HG02973 (cell line): Measurements from ENCODE around the gene SLAMF9.

Source experiments
- ATAC-seq: cut with Tn5 transposase; IDR thresholded peaks from one replicate; pipeline ENCODE4 v1.9.1; 2021; ENCODE audit warnings: moderate library complexity; ENCODE audit not compliant: unreplicated experiment

The SLAMF9 gene

DNA sequence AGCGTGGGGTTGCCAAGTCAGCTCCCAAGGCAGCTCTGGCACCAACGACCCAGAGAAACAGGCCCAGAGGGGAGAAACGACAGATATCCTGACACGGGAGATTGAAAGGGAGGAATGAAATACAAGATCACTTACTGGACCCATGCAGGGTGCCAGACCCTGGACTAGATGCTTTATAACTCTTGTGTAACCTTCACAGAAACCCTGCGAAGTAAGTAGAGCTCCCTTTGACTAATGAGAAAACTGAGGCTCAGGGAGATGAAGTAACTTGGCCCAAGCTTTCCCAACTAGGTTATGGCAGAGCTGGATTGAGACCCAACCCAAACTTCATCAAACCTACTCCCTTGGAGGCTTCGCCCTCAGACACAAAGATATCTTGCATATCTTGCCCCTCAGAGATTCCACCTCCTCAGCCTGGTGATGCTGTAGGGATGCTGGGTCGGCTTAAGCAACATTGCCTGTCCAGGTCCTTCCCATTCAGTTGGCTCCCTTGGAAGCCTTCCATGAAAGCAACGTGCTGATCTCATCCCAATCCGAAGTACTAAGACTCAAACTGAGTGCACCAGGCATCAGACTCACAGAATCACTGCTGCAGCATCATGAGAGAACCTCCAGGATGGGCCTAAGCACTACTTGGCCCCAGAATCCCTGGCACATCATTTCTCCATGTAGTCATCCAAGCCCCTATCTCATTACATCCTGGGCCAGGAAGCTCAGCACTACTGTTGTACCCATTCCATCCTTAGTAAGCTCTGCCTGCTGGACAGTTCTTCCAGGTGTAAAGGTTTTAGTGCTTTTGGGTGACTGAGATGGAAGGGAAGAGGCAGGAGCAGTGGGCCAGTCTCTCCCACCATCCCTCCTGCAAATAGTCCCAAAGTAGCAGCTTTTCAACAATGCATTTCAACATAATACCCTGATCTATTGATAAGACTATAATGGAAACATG is 7.5 kb downstream of the SLAMF9 start:
- no peak for ATAC-seq

DNA sequence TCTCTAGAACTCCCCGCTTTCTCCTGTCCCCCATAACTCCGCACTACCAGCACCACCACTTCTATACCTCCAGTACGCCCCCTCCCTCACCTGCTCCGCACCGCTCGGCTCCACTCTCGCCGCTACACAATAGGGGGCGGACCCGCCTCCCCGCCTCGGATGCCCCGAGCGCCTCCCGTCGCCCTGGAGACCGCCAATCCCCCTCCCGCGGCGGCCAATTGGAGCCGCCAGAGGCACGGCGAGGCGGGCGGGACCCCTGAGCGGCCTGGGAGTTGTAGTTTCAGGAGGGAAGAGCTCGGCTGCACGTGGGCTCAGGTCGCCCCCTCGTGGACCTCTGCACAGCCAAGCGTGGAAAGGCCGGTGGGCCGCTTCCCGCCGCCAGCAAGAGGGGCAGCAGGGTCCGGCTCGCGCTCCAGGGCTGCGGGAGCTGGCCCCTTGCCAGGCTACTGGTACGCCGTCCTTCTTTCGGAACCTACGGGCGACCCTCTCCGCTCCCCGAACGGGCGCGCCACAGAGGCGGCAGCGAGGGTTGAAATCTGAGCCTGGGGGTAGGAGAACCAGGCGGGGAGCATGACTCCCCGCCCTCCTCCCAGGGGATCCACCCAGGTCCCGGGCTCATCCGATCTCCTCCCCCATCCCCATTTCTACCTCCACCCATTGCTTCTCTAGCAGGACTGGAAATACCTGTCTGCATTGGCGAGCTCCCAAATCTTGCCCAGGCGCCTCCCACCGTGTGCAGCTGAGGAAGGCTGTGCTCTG is 8.4 kb downstream of the SLAMF9 start, which contains the start of gene IGSF9:
TSS of gene IGSF9 (minus strand) at position 131 of the 759 bp plus-strand sequence. CDS start 2,159 bp downstream, outside the sequence.
- no peak for ATAC-seq

DNA sequence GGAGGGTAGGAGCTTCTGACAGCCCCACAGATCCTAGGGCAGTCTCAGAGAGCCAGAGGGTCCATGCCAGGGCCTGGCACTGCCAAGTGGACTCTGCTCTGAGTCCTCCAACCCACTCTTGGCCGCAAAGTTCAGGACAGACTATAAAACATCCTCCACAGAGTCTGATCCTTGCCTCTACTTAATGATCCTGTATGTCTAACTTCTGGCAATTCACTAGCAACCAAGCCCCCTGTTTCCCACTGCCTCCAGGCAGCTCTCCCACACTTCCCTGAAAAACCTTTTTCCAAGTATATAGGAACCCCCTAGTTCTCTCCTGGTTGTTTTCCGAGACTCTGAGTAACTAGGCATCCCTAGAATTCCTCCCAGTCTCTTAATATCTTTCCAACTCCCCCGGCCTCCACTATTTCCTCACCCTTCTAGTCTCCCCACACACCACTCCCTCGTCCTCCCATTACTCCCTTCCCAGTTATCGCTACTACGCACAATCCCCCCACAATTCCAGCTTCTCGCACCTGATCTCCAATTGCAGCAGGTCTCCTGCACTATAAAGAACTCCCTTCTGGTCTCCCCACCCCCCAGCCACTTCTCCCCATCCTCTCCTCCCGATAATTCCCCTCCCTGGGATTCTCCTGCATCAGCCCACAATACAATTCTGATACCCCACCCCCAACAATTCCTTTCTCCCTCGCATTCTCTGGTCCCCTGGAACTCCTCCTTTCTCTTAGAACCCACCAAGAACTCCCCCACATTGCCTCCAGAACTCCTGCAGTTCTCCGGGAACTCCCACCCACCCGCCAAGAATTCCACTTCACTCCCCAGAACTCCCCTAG is 9.2 kb downstream of the SLAMF9 start:
- no peak for ATAC-seq

DNA sequence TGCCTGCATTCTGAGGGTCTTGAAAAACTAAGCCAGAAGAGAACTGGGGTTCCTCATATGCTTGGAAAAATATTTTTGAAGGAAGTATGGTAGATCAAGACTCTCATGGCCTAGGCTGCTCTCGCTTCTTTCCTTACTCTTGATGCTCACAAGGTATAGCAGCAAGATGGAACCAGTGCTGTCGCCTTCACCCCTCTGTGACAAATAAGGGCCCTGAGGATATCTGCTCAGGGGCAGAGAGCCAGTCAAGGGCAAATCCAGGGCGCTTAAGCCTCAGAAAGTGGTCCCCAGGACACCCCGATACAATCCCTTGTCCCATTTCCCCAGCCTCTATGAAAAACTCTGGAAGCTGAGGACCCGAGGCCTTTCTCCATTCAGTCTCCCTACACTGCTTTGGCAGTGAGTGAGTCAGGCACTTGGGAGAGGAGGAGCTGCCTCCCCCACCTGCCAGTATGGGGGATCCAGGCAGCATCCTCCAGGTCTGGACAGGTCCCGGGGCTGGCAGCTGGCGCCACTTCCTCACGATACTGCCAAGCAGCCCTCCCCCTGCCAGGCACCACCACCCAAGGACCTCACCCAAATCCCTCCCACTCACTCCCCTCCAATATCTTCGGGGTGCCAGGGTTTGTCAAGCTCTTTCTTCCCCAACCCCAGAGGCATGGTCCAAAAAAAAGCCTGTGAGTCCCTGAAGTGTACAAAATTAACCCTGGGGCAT is 10.0 kb downstream of the SLAMF9 start:
- no peak for ATAC-seq

DNA sequence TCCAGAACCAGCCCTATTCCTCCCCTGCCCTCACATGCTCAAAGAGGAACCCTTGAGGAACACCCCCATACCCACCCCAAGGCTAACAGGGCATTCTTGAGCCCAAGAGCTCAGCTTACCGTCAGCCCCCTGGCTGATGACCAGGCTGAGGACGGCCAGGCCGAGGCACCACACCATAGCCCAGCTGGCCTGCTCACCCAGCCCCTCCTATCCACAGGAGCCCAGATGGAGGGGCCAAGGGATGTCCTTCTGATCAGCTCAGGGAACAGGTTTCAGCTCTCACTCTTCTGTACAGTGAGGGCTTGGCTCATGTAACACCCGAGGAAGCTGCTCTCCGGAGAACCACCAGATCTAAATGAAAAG is 10.8 kb downstream of the SLAMF9 start:
- no peak for ATAC-seq

DNA sequence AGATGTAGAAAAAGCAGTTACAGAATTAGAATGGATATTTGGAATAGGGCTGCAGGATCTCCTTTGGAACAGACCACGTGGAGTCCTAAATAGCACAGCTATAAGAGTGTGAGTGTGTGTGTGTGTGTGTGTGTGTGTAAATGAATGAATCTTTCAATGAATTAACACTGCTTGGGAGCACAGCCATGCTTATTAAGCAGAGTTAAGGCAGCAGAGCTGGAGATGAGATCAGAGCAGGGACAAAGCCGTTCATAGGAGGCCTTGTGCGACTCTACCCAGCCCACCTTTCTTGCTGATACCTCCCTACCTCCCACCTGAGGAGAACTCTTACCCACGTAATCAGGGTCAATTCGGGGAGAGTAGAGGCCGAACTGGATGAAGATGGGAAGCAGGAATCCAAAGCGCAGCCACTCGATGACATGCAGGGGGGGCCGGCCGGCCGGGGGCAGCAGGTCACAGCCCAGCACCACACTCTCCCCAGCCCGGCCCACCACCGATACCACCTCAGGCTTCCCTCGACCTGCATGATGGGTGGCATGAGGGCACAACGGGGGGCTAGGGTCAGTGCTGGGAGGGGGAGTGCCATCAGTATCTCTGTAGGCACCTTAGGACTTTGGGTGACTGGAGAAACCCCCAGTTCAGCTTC is 11.3 kb downstream of the SLAMF9 start:
- no peak for ATAC-seq

DNA sequence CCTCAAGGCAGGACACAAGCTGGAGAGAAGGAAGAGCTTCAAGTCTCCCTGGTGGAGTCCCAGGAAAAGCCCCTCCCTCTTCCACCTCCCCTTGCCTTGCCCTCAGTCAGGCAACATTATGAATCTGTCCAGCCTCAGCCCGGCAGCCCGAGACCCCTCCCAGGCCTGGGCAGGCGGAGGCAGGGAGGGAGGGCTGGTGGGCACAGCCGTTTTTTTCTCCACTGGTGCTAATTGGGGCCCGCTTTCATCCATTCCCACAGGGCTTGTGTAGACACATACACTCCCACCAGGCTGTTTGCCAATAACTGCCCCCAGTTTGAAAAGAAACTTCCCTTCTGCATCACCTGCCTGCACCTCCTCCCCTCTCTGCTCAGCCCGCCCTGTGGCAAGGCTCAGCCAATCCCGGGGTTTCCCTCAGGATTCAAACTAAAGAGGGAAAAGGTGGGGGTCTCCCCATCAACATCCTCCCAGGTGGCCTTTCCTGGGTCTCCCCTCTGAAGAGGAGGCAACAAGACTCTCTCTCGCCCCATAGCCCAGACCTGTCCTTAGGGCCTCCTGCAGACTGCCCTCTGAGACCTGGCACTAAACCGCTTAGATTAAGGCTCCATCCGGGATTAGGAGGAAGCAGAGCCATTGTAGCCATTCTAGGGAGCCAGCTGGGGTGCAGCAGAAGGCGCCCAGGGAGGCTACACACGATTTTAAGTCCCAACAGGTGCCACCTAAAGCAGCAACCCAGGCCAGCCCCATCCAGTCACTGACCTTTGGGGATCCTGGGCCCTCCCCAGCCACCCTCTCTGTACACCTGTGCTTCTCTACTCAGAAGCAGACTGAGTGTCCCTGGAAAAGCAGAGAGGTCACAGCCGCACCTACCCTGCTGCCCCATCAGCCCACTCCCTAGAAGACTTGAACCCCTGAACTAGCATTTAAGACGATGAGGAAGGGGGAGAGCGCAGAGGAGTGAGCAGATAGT is 12.2 kb downstream of the SLAMF9 start:
- no peak for ATAC-seq

DNA sequence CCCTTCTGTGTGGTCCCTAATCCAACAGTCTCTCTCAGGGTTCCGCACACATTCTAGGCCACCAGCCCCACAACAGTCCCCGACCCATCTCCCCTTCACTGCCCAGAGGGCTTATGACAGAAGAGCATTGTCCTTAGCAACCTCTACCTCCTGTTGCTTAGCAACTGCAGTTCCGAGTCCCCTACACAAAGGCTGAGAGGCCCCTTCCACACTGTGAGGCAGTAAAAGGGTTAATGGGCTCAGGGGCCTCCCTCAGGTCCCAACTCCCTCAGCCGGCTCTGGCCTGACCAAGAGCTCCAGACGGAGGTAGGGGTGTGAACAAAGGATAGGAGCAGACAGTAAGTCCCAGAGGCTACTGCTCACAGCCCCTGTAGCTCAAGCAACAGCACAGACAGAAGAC is 12.9 kb downstream of the SLAMF9 start:
- ATAC-seq, result no peak

DNA sequence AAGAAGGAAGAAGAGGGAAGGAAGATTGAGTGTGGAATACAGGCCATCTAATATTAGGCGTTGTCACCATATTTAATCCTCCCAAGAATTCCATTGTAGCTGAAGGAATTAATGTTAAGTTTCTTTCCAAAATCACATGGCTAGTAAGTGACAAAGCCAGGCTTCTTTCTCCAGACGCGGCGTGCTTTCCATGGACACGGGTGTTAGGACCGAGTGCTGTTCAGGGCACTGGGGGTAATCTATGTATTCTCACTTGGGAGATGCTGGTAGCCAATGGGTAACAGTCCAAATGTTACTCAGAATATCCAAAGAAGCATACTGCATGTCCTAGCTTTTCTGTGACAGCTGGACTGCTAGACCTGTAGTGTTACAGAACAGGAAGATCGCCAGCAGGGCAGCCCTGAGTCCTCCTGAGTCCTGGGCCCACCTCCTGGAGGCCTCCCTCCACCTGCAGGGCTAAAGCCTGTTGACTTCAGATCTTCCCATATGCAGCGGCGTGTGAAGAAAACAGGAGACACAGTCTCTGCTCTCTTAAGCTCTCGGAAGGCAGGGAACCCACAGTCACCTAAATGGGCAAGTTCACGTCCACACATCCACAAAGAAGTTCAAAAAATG is 13.9 kb downstream of the SLAMF9 start:
- ATAC-seq, result no peak

DNA sequence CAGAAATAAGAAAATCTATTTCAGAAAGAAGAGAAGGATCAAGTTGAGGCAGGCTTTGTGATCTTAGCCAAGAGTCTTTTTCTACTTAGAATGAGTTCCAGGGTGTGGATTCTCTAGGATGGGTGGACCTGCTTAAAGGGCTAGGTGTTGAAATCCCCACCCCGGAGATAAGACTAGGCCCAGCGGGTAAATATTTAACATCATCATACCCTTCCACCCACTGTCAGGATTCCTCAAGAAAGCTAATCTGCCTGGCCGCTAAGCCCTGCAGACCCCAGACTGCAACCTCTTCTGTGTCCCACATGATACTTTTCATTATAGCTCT is 14.4 kb downstream of the SLAMF9 start:
- no peak for ATAC-seq

DNA sequence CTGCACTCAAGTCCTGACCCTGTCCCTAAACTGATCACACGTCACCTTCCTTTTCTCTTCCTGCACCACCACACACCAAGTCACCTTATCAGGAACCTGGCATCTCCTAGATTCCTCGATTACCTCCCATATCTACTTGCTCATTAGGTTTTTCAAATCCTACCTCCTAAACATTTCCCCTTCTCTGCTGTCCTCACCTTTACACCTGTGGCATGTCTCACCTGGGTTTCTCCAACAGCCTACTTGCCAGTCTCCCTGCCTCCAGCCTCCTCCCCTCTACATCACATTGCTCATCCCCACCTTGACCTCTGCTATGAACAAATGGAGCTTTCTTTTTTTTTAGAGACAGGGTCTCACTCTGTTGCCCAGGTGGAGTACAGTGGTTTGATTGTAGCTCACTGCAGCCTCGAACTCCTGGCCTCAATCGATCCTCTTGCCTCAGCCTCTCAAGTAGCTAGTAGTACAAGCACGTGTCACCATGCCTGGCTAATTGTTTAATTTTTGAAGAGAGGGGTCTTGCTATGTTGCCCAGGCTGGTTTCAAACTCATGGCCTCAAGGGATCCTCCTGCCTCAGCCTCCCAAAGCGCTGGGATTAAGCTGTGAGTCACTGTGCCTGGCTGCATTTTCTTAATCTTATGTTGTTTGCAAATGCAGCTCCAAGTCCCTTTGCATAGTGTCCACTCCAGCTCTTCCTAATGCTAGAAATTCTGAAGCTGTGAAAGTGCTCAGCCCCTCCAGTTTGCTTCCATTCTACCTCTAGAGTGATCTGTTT is 14.9 kb downstream of the SLAMF9 start:
- no peak for ATAC-seq

DNA sequence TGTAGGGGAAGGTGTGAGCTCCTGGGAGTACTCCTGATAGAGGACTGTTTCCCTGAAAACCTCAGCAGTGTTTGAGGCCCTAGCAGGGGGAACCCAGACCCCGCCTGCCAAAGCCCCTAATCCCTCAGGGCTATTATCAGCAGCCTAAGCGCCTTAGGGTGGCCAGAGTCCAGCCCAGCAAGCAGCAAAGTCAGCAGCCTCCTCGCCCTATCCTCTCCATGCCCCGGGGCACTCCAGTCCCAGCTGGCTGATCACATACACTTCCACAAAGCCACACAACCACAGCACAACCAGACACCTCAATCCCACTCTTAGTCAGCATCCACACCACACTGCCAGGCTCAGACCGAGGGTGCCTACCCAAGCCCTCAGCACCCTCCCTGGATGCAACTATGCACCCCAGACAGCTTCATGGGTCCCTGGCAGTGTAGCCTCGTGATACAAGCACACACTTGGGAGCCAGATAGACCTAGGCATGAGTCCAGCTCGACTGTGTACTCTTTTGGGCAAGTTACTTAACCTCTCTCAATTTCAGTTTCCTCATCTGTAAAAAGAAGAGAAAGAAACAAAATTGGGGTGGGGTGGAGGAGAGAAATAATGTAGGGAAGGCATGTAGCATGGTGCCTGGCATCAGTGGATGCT is 15.7 kb downstream of the SLAMF9 start:
- no peak for ATAC-seq

DNA sequence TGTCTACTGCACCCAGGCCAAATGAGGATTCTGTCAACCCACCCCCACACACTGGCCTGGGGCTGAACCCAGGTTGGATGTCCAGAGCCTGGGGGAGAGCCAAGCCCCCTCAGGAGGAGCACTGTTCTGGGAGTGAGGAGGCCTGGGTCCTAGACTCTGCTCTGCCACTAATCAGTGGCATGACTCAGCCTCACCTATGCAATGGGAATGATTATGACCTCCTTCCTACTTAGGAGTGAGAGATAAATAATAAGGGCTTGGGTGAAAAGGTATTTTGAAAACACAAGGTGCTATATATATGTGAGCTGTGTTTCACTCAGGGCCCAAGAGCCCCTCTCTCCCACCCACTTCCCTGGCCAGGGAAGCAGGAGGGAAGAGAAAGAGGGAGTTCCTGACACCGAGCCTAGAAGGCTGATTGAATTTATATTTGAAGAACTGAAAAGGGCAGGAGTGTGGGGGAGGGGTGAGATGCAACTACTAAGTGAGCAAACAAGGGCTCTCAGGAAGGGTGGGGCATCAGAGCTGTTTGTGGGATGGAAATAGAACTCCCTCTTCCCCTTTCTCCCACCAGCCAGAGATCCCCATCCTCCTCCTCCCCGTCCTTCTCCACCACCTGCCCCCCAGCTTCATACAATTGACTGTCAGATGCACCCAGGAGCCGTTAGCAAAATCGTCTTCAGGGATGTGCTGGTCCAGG is 16.8 kb downstream of the SLAMF9 start:
- no peak for ATAC-seq

DNA sequence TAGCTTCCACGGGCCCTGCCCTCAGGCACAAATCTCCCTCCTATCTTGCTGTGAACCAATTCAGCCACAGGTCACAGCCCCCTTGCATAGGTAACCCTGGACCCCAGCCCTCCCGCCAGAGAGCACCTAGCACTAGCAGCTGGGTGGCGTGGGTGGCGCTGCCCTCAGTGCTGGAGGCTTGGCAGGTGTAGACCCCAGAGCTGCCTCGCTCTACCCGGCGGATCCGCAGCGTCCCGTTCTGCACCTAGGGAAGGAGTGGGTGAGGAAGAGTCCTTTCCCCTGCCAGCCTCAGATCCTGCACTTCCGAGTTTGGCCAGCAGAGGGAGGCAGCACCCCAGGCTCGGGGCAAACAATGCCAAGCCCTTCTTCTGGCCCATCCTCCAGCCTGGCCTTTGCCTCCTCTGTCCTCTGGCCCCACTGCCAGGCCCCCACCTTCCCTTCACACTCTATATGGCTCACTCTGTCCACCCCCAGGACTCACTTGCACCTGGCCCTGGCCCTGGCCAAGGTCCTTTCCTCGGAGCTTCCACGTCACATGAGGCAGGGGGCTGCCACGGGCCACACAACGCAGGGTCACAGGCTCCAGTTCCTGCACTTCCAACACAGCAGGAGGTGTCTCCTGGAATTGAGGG is 17.6 kb downstream of the SLAMF9 start:
- no peak for ATAC-seq

DNA sequence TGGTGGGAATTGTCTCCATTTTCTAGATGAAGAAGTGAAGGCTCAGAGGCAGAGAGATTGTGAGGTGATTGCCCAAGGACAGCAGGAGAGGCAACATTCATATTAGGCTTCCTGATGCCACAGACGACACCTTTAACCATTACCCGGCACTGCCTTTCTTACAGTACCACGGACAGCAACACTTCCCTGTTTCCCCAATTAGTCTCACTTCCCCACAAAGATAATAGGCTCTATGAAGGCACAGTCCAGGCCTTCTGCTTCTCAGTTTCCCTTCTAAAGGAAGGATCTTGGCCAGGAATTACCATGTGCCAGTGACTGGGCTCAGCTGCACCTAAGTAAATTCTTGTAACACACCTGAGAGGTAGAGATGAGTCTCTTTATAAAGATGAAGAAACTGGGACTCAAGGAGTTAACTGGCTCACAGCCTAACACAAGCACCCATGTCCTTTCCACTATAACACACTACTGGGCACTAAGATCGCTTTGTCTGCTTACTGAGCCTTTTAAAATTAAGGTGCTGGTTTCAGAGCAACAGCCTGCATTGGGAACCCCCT is 18.2 kb downstream of the SLAMF9 start:
- no peak for ATAC-seq

DNA sequence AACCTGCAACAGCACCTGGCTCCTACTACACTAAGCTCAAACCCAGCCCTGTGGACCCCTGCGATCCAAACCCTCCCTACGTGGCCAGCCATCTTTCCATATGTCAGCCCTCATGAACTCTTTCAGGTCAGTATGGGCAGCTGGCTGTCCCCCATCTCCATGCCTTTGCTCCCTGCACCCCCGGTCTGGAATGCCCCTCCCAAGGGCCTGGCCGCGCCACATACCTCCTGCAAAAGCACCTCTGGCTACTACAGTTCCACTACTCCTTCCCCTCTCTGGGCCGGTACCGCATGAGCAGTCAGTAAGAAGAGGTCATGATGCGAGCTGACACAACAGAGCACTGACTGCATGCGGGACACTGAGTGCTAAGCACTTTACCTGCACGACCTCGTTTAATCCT is 18.7 kb downstream of the SLAMF9 start:
- ATAC-seq, result no peak
